Measurements from ENCODE around the gene IFNGR1. TPM values are rescaled to one million over a fixed set of nuclear protein-coding genes. Genes with fewer than 3 reads are reported as not detected.

The IFNGR1 gene
- total and polyA plus RNA-seq, 5 donors: 115 to 157 (median 139) TPM

- intact Hi-C loops (cut with DNase I): loop anchor here in 1 of 4 donors (10.0 kb wide), 1 partner anchor 99 kb away; no protein-coding TSS in a partner anchor
- no peak overlapping the region for H3K4me3 ChIP-seq (ENCODE audit: low read length)
- no peaks in the 10 kb centered on the region for H3K27me3 ChIP-seq (ENCODE audit: control insufficient read depth, insufficient read depth)
- peak overlapping the region; percentile 83 for H3K27ac ChIP-seq (ENCODE audit: low read length)
- H3K4me1 ChIP-seq (ENCODE audit: control insufficient read depth, insufficient read depth, low read length): peaks cover 4% of the 10 kb centered on the region
- ATAC-seq (peak; percentile 42 to 68), DNase-seq (no peak)
- 74% methylated on average over 5 of the region's 5 CpGs for WGBS
- H3K9me3 ChIP-seq (ENCODE audit: control insufficient read depth, low read length): no peaks in the 10 kb centered on the region
These were observed 25.7 kb downstream of the IFNGR1 start for GRCh38 chr6:137193256-137194070.

DNA sequence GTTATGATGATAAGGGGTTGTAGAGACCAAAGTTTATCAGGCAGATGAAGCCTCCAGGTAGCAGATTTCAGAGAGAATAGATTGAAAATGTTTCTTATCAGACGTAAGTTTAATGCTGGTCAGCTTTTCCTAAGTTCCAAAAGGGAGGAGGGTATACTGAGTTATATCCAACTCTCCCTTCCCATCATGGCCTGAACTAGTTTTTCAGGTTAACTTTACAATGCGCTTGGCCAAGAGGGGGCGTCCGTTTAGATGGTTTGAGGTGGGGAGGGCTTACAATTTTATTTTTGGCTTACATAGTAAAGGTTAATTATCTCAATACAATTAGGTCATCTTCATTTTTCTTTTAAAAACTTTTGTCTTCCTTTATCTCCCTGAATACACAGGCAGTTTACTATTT is 26.4 kb downstream of the IFNGR1 start:
- Histone ChIP-seq H3K4me1 (ENCODE audit: control insufficient read depth, insufficient read depth, low read length) (peaks cover 4% of the 10 kb centered on the region), H3K4me3 (ENCODE audit: low read length) (no peak overlapping the region), H3K27me3 (ENCODE audit: control insufficient read depth, insufficient read depth) (no peaks in the 10 kb centered on the region), H3K9me3 (ENCODE audit: control insufficient read depth, low read length) (no peaks in the 10 kb centered on the region), H3K27ac (ENCODE audit: low read length) (no peak overlapping the region)
- WGBS: 88% methylated on average over 4 of the region's 4 CpGs
- DNase-seq (no peak), ATAC-seq (no peak)
- intact Hi-C loops (cut with DNase I): loop anchor here in 1 of 4 donors (10.0 kb wide), 1 partner anchor 98 kb away; no protein-coding TSS in a partner anchor

- Histone ChIP-seq H3K27ac (ENCODE audit: low read length) (peak overlapping the region; percentile 13), H3K4me3 (ENCODE audit: low read length) (no peak overlapping the region), H3K27me3 (ENCODE audit: control insufficient read depth, insufficient read depth) (no peaks in the 10 kb centered on the region), H3K9me3 (ENCODE audit: control insufficient read depth, low read length) (no peaks in the 10 kb centered on the region), H3K4me1 (ENCODE audit: control insufficient read depth, insufficient read depth, low read length) (peaks cover 4% of the 10 kb centered on the region)
- whole genome bisulfite sequencing: 38% methylated on average over 1 of the region's 1 CpG
- no peak for ATAC-seq
- no peak for DNase-seq
- intact Hi-C loops (cut with DNase I): loop anchor here in 1 of 4 donors (10.0 kb wide), 1 partner anchor 97 kb away; no protein-coding TSS in a partner anchor
These were observed 27.5 kb downstream of the IFNGR1 start for GRCh38 chr6:137191670-137192069.

DNA sequence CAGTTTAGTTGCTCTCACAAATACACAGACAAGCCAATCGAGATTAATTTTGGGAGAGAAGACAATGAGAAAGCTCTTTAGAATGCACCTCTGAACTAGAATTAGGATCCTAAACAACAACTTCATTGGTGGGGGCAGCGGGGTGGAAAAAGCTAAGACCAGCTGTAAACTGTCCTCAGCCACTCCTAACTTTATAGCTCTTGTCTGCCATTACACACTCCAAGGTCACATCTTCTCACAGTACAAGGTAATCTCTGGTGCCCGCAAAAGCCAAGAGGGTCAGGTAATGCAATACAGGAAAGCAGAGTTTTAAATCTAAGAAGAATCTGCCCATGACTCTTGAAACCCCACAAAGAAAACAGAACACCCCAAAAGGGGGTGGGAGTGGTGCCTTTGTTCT is 27.9 kb downstream of the IFNGR1 start:
- ATAC-seq: no peak
- Histone ChIP-seq H3K4me1 (ENCODE audit: control insufficient read depth, insufficient read depth, low read length) (peaks cover 4% of the 10 kb centered on the region), H3K4me3 (ENCODE audit: low read length) (no peak overlapping the region), H3K27me3 (ENCODE audit: control insufficient read depth, insufficient read depth) (no peaks in the 10 kb centered on the region), H3K27ac (ENCODE audit: low read length) (peak overlapping the region; percentile 13), H3K9me3 (ENCODE audit: control insufficient read depth, low read length) (no peaks in the 10 kb centered on the region)
- WGBS: 66% methylated on average over 3 of the region's 3 CpGs
- no peak for DNase-seq
- intact Hi-C loops (cut with DNase I): loop anchor here in 1 of 4 donors (10.0 kb wide), 1 partner anchor 96 kb away; no protein-coding TSS in a partner anchor

DNA sequence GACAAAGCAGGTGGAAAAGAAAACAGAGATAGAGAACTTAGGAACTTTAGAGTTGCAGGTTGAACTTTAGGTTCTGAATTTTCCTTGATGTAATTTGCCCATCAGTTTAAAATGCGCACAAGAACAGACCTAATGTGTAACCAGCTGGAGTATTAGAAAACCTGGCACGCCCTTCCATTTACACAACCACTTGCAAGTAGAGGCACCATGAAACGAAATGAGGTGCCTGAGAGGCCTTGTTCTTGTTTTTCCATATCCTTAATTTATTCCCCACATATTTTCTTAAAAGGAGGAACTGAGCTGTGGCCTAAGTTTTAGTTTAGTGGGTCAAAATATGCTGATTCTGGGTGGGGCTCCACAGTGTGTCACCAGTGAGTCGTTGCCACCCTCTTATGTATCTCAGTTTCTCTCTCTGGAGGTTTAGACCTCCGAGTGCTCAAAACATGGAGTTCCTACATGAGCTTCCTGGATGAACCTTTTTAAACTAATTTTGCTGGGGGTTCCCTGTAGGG is 28.5 kb downstream of the IFNGR1 start:
- Histone ChIP-seq H3K27me3 (ENCODE audit: control insufficient read depth, insufficient read depth) (no peaks in the 10 kb centered on the region), H3K4me3 (ENCODE audit: low read length) (no peak overlapping the region), H3K4me1 (ENCODE audit: control insufficient read depth, insufficient read depth, low read length) (peaks cover 4% of the 10 kb centered on the region), H3K27ac (ENCODE audit: low read length) (no peak overlapping the region), H3K9me3 (ENCODE audit: control insufficient read depth, low read length) (no peaks in the 10 kb centered on the region)
- ATAC-seq (no peak), DNase-seq (no peak)
- WGBS: 86% methylated on average over 5 of the region's 5 CpGs
- intact Hi-C loops (cut with DNase I): loop anchor here in 1 of 4 donors (10.0 kb wide), 1 partner anchor 96 kb away; no protein-coding TSS in a partner anchor

DNA sequence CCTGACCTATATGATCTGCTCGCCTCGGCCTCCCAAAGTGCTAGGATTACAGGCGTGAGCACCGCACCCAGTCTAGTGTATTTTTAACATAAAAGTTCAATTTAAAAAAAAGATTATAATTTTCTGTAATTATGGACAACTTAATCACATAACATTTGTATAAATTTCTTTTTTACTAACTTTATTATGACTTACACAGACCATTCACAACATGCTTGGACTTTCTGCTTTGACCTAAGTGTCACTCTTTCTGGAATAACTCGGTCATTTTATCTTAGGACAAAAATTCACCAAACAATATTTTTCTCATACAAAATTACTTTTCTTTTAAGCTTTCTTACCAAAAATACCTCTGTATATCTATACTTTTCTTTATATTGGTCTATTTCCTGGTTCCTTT is 30.3 kb downstream of the IFNGR1 start:
- ATAC-seq (no peak), DNase-seq (no peak)
- H3K4me1 ChIP-seq (ENCODE audit: control insufficient read depth, insufficient read depth, low read length): peaks cover 2% of the 10 kb centered on the region
- intact Hi-C loops (cut with DNase I): no loop called here
- no peaks in the 10 kb centered on the region for H3K9me3 ChIP-seq (ENCODE audit: control insufficient read depth, low read length)
- no peak overlapping the region for H3K4me3 ChIP-seq (ENCODE audit: low read length)
- 88% methylated on average over 5 of the region's 5 CpGs for WGBS
- H3K27ac ChIP-seq (ENCODE audit: low read length): no peak overlapping the region
- no peaks in the 10 kb centered on the region for H3K27me3 ChIP-seq (ENCODE audit: control insufficient read depth, insufficient read depth)

GRCh38 chr6:137185290-137185689 is 33.9 kb downstream of the IFNGR1 start:
- no peaks in the 10 kb centered on the region for H3K27me3 ChIP-seq (ENCODE audit: control insufficient read depth, insufficient read depth)
- H3K9me3 ChIP-seq (ENCODE audit: control insufficient read depth, low read length): no peaks in the 10 kb centered on the region
- intact Hi-C loops (cut with DNase I): no loop called here
- H3K4me3 ChIP-seq (ENCODE audit: low read length): no peak overlapping the region
- DNase-seq (no peak), ATAC-seq (no peak)
- H3K4me1 ChIP-seq (ENCODE audit: control insufficient read depth, insufficient read depth, low read length): no peaks in the 10 kb centered on the region
- 87% methylated on average over 3 of the region's 3 CpGs for WGBS
- no peak overlapping the region for H3K27ac ChIP-seq (ENCODE audit: low read length)

GRCh38 chr6:137182654-137183073 is 36.5 kb downstream of the IFNGR1 start:
- Histone ChIP-seq H3K4me1 (ENCODE audit: control insufficient read depth, insufficient read depth, low read length) (peaks cover 2% of the 10 kb centered on the region), H3K4me3 (ENCODE audit: low read length) (no peak overlapping the region), H3K27ac (ENCODE audit: low read length) (no peak overlapping the region), H3K9me3 (ENCODE audit: control insufficient read depth, low read length) (no peaks in the 10 kb centered on the region), H3K27me3 (ENCODE audit: control insufficient read depth, insufficient read depth) (no peaks in the 10 kb centered on the region)
- ATAC-seq (no peak), DNase-seq (no peak)
- intact Hi-C loops (cut with DNase I): no loop called here

- no peak overlapping the region for H3K4me3 ChIP-seq (ENCODE audit: low read length)
- H3K27ac ChIP-seq (ENCODE audit: low read length): no peak overlapping the region
- H3K9me3 ChIP-seq (ENCODE audit: control insufficient read depth, low read length): no peaks in the 10 kb centered on the region
- intact Hi-C loops (cut with DNase I): no loop called here
- 79% methylated on average over 3 of the region's 3 CpGs for WGBS
- DNase-seq (no peak), ATAC-seq (no peak)
- H3K27me3 ChIP-seq (ENCODE audit: control insufficient read depth, insufficient read depth): no peaks in the 10 kb centered on the region
- H3K4me1 ChIP-seq (ENCODE audit: control insufficient read depth, insufficient read depth, low read length): peaks cover 2% of the 10 kb centered on the region
These were observed 37.1 kb downstream of the IFNGR1 start for GRCh38 chr6:137181891-137182653.

- H3K27me3 ChIP-seq (ENCODE audit: control insufficient read depth, insufficient read depth): no peaks in the 10 kb centered on the region
- no peak overlapping the region for H3K27ac ChIP-seq (ENCODE audit: low read length)
- ATAC-seq (no peak), DNase-seq (no peak)
- H3K9me3 ChIP-seq (ENCODE audit: control insufficient read depth, low read length): no peaks in the 10 kb centered on the region
- 90% methylated on average over 1 of the region's 1 CpG for WGBS
- intact Hi-C loops (cut with DNase I): no loop called here
- H3K4me3 ChIP-seq (ENCODE audit: low read length): no peak overlapping the region
- H3K4me1 ChIP-seq (ENCODE audit: control insufficient read depth, insufficient read depth, low read length): peaks cover 3% of the 10 kb centered on the region
These were observed 41.6 kb downstream of the IFNGR1 start for GRCh38 chr6:137177611-137178010.

DNA sequence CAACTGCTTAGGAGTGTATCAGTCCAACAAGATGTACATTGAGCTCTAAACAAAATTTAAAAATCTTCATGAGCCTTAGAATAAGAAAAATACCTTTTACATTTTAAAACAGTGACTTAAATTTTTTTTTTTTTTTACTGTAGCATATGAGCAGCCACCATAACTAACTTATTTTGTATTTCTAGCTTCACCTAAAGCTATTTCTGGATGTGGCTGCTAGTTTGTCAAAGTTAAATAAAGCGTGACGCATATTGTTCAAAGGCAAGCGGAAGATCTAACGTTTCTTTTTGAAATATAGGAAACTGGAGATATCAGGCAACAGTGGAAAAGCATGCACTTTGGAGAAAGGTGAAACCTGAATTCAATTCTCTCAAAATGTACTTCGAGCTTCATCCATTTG is 42.5 kb downstream of the IFNGR1 start:
- intact Hi-C loops (cut with DNase I): no loop called here
- no peak for DNase-seq
- ATAC-seq: no peak
- Histone ChIP-seq H3K27ac (ENCODE audit: low read length) (peak overlapping the region; percentile 7), H3K9me3 (ENCODE audit: control insufficient read depth, low read length) (no peaks in the 10 kb centered on the region), H3K27me3 (ENCODE audit: control insufficient read depth, insufficient read depth) (no peaks in the 10 kb centered on the region), H3K4me1 (ENCODE audit: control insufficient read depth, insufficient read depth, low read length) (peaks cover 3% of the 10 kb centered on the region), H3K4me3 (ENCODE audit: low read length) (no peak overlapping the region)
- 90% methylated on average over 5 of the region's 5 CpGs for WGBS
